H9 (cell line): ENCODE measurements around the gene OSBP2. TPM values are rescaled to one million over a fixed set of nuclear protein-coding genes. Genes with fewer than 3 reads are reported as not detected.
A peak's percentile ranks its signal among the peaks of the same experiment; 100 is the strongest.

Experiments used
- DNase-seq: peaks from one replicate; pipeline ENCODE4 v3.0.0-alpha.2; 2017
- H2AFZ ChIP-seq: one replicate; pipeline ENCODE4 v1.6.1; 2013; ENCODE audit warnings: mild to moderate bottlenecking, low read length, control low read depth, moderate library complexity
- H2AK5ac ChIP-seq: 2 replicates; pipeline ENCODE4 v1.6.1; 2013; ENCODE audit warnings: low read length, control low read depth, mixed read lengths; ENCODE audit not compliant: insufficient read length
- H2BK120ac ChIP-seq: one replicate; pipeline ENCODE4 v1.6.1; 2013; ENCODE audit warnings: low read depth, mild to moderate bottlenecking, low read length, control low read depth, inconsistent platforms; ENCODE audit not compliant: poor library complexity, severe bottlenecking
- H2BK12ac ChIP-seq: 2 replicates; pipeline ENCODE4 v1.6.1; 2013; ENCODE audit warnings: low read length, control low read depth, mixed read lengths, low read depth; ENCODE audit not compliant: insufficient read length
- H2BK15ac ChIP-seq: 2 replicates; pipeline ENCODE4 v1.6.1; 2013; ENCODE audit warnings: low read depth, low read length, control low read depth
- H2BK20ac ChIP-seq: one replicate; pipeline ENCODE4 v1.6.1; 2013; ENCODE audit warnings: low read depth, mild to moderate bottlenecking, low read length, control low read depth, inconsistent platforms; ENCODE audit not compliant: poor library complexity, severe bottlenecking
- H2BK5ac ChIP-seq: 2 replicates; pipeline ENCODE4 v1.6.1; 2013; ENCODE audit warnings: low read length, control low read depth, mixed read lengths; ENCODE audit not compliant: insufficient read length
- H3K14ac ChIP-seq: 2 replicates; pipeline ENCODE4 v1.6.1; 2013; ENCODE audit warnings: low read length, control low read depth; ENCODE audit not compliant: insufficient read depth
- H3K18ac ChIP-seq: 2 replicates; pipeline ENCODE4 v1.6.1; 2013; ENCODE audit warnings: low read depth, mild to moderate bottlenecking, mixed read lengths, low read length, control low read depth; ENCODE audit not compliant: insufficient read length
- H3K23ac ChIP-seq: 2 replicates; pipeline ENCODE4 v1.6.1; 2013; ENCODE audit warnings: low read length, control low read depth, mixed read lengths, low read depth; ENCODE audit not compliant: insufficient read length
- H3K23me2 ChIP-seq: 2 replicates; pipeline ENCODE4 v1.6.1; 2013; ENCODE audit warnings: low read depth, mild to moderate bottlenecking, mixed read lengths, low read length, control low read depth; ENCODE audit not compliant: insufficient read length, poor library complexity, severe bottlenecking
- H3K27ac ChIP-seq: 2 replicates; pipeline ENCODE4 v1.5.1; 2013; ENCODE audit warnings: low read length, control low read depth, mixed read lengths, low read depth; ENCODE audit not compliant: insufficient read length
- H3K27me3 ChIP-seq: 2 replicates; pipeline ENCODE4 v1.6.1; 2013; ENCODE audit warnings: low read length, control low read depth, inconsistent platforms; ENCODE audit not compliant: insufficient read depth
- H3K4ac ChIP-seq: 2 replicates; pipeline ENCODE4 v1.6.1; 2013; ENCODE audit warnings: low read depth, mild to moderate bottlenecking, control low read depth, inconsistent platforms, low read length, moderate library complexity
- H3K4me1 ChIP-seq: 2 replicates; pipeline ENCODE4 v1.6.1; 2013; ENCODE audit warnings: low read length, control low read depth, inconsistent platforms; ENCODE audit not compliant: insufficient read depth
- H3K4me2 ChIP-seq: 2 replicates; pipeline ENCODE4 v1.6.1; 2013; ENCODE audit warnings: low read length, control low read depth, mixed read lengths; ENCODE audit not compliant: insufficient read length, insufficient read depth
- H3K56ac ChIP-seq: 2 replicates; pipeline ENCODE4 v1.6.1; 2013; ENCODE audit warnings: low read depth, mild to moderate bottlenecking, mixed read lengths, low read length, control low read depth; ENCODE audit not compliant: insufficient read length
- H3K79me1 ChIP-seq: 2 replicates; pipeline ENCODE4 v1.6.1; 2013; ENCODE audit warnings: low read depth, mild to moderate bottlenecking, moderate library complexity, low read length, control low read depth, inconsistent platforms; ENCODE audit not compliant: insufficient read depth, poor library complexity, severe bottlenecking
- H3K79me2 ChIP-seq: 2 replicates; pipeline ENCODE4 v1.6.1; 2013; ENCODE audit warnings: low read length, control low read depth, inconsistent platforms; ENCODE audit not compliant: insufficient read depth
- H3K9ac ChIP-seq: 2 replicates; pipeline ENCODE4 v1.6.1; 2013; ENCODE audit warnings: low read length, control low read depth, mixed read lengths; ENCODE audit not compliant: insufficient read length; ENCODE audit errors: extremely low read depth
- H3K9me3 ChIP-seq: one replicate; pipeline ENCODE4 v1.6.1; 2013; ENCODE audit warnings: low read depth, low read length, inconsistent platforms; ENCODE audit not compliant: control insufficient read depth
- H3T11ph ChIP-seq: one replicate; pipeline ENCODE4 v1.6.1; 2013; ENCODE audit warnings: mild to moderate bottlenecking, low read length, control low read depth, inconsistent platforms
- H4K20me1 ChIP-seq: one replicate; pipeline ENCODE4 v1.6.1; 2013; ENCODE audit not compliant: control insufficient read depth, insufficient read length, insufficient read depth
- H4K5ac ChIP-seq: 2 replicates; pipeline ENCODE4 v1.6.1; 2013; ENCODE audit warnings: low read depth, mild to moderate bottlenecking, mixed read lengths, low read length, control low read depth; ENCODE audit not compliant: insufficient read length
- H4K8ac ChIP-seq: replicated peaks from 2 replicates; pipeline ENCODE4 v1.6.1; 2013; ENCODE audit warnings: low read length, control low read depth, mixed read lengths, low read depth; ENCODE audit not compliant: insufficient read length
- H4K91ac ChIP-seq: 2 replicates; pipeline ENCODE4 v1.6.1; 2013; ENCODE audit warnings: low read depth, mild to moderate bottlenecking, moderate library complexity, mixed read lengths, low read length, control low read depth; ENCODE audit not compliant: insufficient read length
- H3K27ac Mint-ChIP-seq, 3 experiments: 2 replicates in 2 of 3; 3 replicates in 1 of 3; pipeline ENCODE4 v1.8.0; 2020 to 2021; ENCODE audit warnings: mixed read lengths in 3 of 3, mild to moderate bottlenecking in 1 of 3, moderate library complexity in 1 of 3
- H3K27me3 Mint-ChIP-seq: 2 replicates; pipeline ENCODE4 v1.8.0; 2021; ENCODE audit warnings: low read depth, mild to moderate bottlenecking, moderate library complexity, mixed read lengths
- H3K36me3 Mint-ChIP-seq, 3 experiments: 2 replicates in 2 of 3; 3 replicates in 1 of 3; pipeline ENCODE4 v1.8.0; 2020 to 2021; ENCODE audit warnings: low read depth in 3 of 3, mixed read lengths in 3 of 3; ENCODE audit not compliant: insufficient read depth in 1 of 3
- H3K4me1 Mint-ChIP-seq, 2 experiments: 2 replicates each; pipeline ENCODE4 v1.8.0; 2020; ENCODE audit warnings: mixed read lengths in 2 of 2
- H3K4me3 Mint-ChIP-seq, 2 experiments: 2 replicates in 1 of 2; 3 replicates in 1 of 2; pipeline ENCODE4 v1.8.0; 2020 to 2021; ENCODE audit warnings: mild to moderate bottlenecking in 2 of 2, mixed read lengths in 2 of 2, moderate library complexity in 1 of 2
- H3K9me3 Mint-ChIP-seq, 2 experiments: 2 replicates in 1 of 2; 3 replicates in 1 of 2; pipeline ENCODE4 v1.8.0; 2020; ENCODE audit warnings: mild to moderate bottlenecking in 2 of 2, mixed read lengths in 2 of 2, moderate library complexity in 1 of 2
- CTCF ChIP-seq: fragments of 200-600 bp; sonication (generic); conservative IDR thresholded peaks from 3 replicates; pipeline ENCODE4 v1.8.0; 2021; ENCODE audit warnings: antibody characterized with exemption, mild to moderate bottlenecking
- WGBS: extraction: QIAGEN DNeasy Blood & Tissue Kit; methylation state at CpG from one replicate; pipeline ENCODE4 v1.1.7; 2013; ENCODE audit warnings: missing lambda C conversion rate, low lambda C conversion rate, mixed read lengths; ENCODE audit not compliant: insufficient read length; ENCODE audit errors: extremely low coverage; 5-methylcytosine and 5-hydroxymethylcytosine counted together
- total RNA-seq: library from RNA; stranded (reverse); gene quantifications from 2 replicates; pipeline ENCODE4 v1.2.1, GENCODE V29; 2021

The OSBP2 gene
- total RNA-seq, 1 experiment from 2014 or later, result 3.4 TPM

- no peak overlapping the region for H2AFZ ChIP-seq
- no peak overlapping the region for H3K27ac Mint-ChIP-seq
Observed at GRCh38 chr22:30695351-30695851, 727 bp downstream of the OSBP2 start.

More at GRCh38 chr22:30695351-30695851, 727 bp downstream of the OSBP2 start:
- H2AK5ac ChIP-seq, result no peak overlapping the region
- Mint-ChIP-seq H3K36me3 (no peaks in the 10 kb centered on the region; a peak in 1 of 7 replicates), H3K9me3 (no peaks in the 10 kb centered on the region), H3K4me3 (peak overlapping the region; percentile 64 to 82), H3K4me1 (peaks cover 14% of the 10 kb centered on the region in 2 experiments), H3K27me3 (peaks cover 30% of the 10 kb centered on the region)
- no peaks in the 10 kb centered on the region for H3K9me3 ChIP-seq
- no peak overlapping the region for H2BK120ac ChIP-seq
- no peaks in the 10 kb centered on the region for H4K20me1 ChIP-seq
- H3K14ac ChIP-seq, result no peak overlapping the region
- H4K8ac ChIP-seq, result no peak overlapping the region
- H3T11ph ChIP-seq, result no peak overlapping the region
- H2BK20ac ChIP-seq, result no peak overlapping the region
- H3K4ac ChIP-seq, result no peak overlapping the region
- H4K91ac ChIP-seq, result no peak overlapping the region
- H3K18ac ChIP-seq, result no peak overlapping the region
- no peak overlapping the region for H3K9ac ChIP-seq
- peaks cover 9% of the 10 kb centered on the region; the same call in 1 of the 2 replicates for H3K27me3 ChIP-seq
- no peak overlapping the region for H4K5ac ChIP-seq
- H3K23me2 ChIP-seq, result peaks cover 6% of the 10 kb centered on the region
- WGBS, result no CpG with 5 or more reads among the region's 15 CpGs
- no peak overlapping the region for H3K27ac ChIP-seq
- H3K4me2 ChIP-seq, result peak overlapping the region; percentile 37
- H3K56ac ChIP-seq, result no peak overlapping the region
- no peak overlapping the region for H3K23ac ChIP-seq
- TF ChIP-seq CTCF, result no peak
- H2BK12ac ChIP-seq, result no peak overlapping the region
- peak; percentile 35 for DNase-seq
- no peak overlapping the region for H2BK5ac ChIP-seq
- no peaks in the 10 kb centered on the region for H3K79me2 ChIP-seq
- H2BK15ac ChIP-seq, result no peak overlapping the region
- H3K4me1 ChIP-seq, result no peaks in the 10 kb centered on the region; the same call in 1 of the 2 replicates
- no peaks in the 10 kb centered on the region for H3K79me1 ChIP-seq
